Astrocyte (in vitro differentiated cells and primary cell): ENCODE results near the gene SLC35G6.

Experiments
- CTCF ChIP-seq: IDR thresholded peaks from 2 replicates; pipeline ENCODE4 v1.5.1; 2011; ENCODE audit warnings: low read depth, mild to moderate bottlenecking, inconsistent platforms, low read length, moderate library complexity; ENCODE audit not compliant: insufficient read depth
- EZH2 ChIP-seq: IDR thresholded peaks from 2 replicates; pipeline ENCODE4 v1.6.1; 2012; ENCODE audit warnings: mild to moderate bottlenecking, low read length, inconsistent platforms; ENCODE audit not compliant: insufficient read depth

- TF ChIP-seq CTCF, result no peak
- TF ChIP-seq EZH2, result no peak
These were observed 3.0 kb downstream of the SLC35G6 start, which contains the start of gene POLR2A for GRCh38 chr17:7484067-7484918.
